Stimulated activated effector memory CD8-positive, alpha-beta T cell treated with anti-CD3 and anti-CD28 coated beads, Interleukin-12 subunit alpha, Interleukin-12 subunit beta, amount 100 ng/mL, for 72 hours (primary cell): ENCODE measurements around the gene DEFB124.
"Not testable (repeated sequence)": the region's sequence is repeated elsewhere in the genome, so short reads cannot be mapped to it uniquely, and the experiment has no call there.

Source experiments
- ATAC-seq: fragments of 150-1000 bp; cut with Tn5 transposase; 2 replicates; pipeline ENCODE4 v1.10.0; 2021
- DNase-seq, 2 donors: peaks; one replicate each; pipeline ENCODE4 v3.0.0; 2021 to 2022; ENCODE audit warnings: low spot score in 2 of 2
- H3K27ac Mint-ChIP-seq: one replicate; pipeline ENCODE4 v1.8.0; 2022; ENCODE audit warnings: mild to moderate bottlenecking, mixed read lengths
- H3K36me3 Mint-ChIP-seq: one replicate; pipeline ENCODE4 v1.8.0; 2022; ENCODE audit warnings: mild to moderate bottlenecking, mixed read lengths
- H3K4me1 Mint-ChIP-seq: one replicate; pipeline ENCODE4 v1.8.0; 2022; ENCODE audit warnings: mixed read lengths
- H3K4me3 Mint-ChIP-seq: one replicate; pipeline ENCODE4 v1.8.0; 2022; ENCODE audit warnings: mild to moderate bottlenecking, mixed read lengths
- H3K9me3 Mint-ChIP-seq: one replicate; pipeline ENCODE4 v1.8.0; 2022; ENCODE audit warnings: mixed read lengths

The DEFB124 gene

GRCh38 chr20:31474758-31475427 lies at the start of gene DEFB124, which contains the start of gene REM1:
Gene DEFB124 (minus strand): TSS chr20:31475127. CDS start chr20:31473013, 2,114 bp downstream.
Gene REM1 (plus strand): TSS chr20:31475288. CDS start chr20:31476446, 1,158 bp downstream.
- ATAC-seq: peak; percentile 14
- H3K9me3 Mint-ChIP-seq: no peaks in the 10 kb centered on the region
- DNase-seq: no peak
- H3K4me1 Mint-ChIP-seq: no peaks in the 10 kb centered on the region
- H3K27ac Mint-ChIP-seq: no peak within 1 kb of the TSS
- H3K4me3 Mint-ChIP-seq: no peak within 1 kb of the TSS
- no peaks in the 10 kb centered on the region for H3K36me3 Mint-ChIP-seq

GRCh38 chr20:31523361-31524283 lies 48.7 kb upstream of the DEFB124 start:
- Mint-ChIP-seq H3K9me3 (no peaks in the 10 kb centered on the region), H3K36me3 (peaks cover 98% of the 10 kb centered on the region), H3K27ac (peak overlapping the region; percentile 32), H3K4me3 (no peak overlapping the region), H3K4me1 (peaks cover 37% of the 10 kb centered on the region)
- DNase-seq (no peak), ATAC-seq (no peak)

- no peak overlapping the region for H3K4me3 Mint-ChIP-seq
- H3K9me3 Mint-ChIP-seq: no peaks in the 10 kb centered on the region
- no peak for ATAC-seq
- peaks cover 90% of the 10 kb centered on the region for H3K36me3 Mint-ChIP-seq
- no peak overlapping the region for H3K27ac Mint-ChIP-seq
- H3K4me1 Mint-ChIP-seq: peaks cover 37% of the 10 kb centered on the region
- DNase-seq: no peak
These were observed 47.8 kb upstream of the DEFB124 start for GRCh38 chr20:31522731-31523130.

- not testable (repeated sequence) for DNase-seq, ATAC-seq, H3K9me3 Mint-ChIP-seq, H3K4me3 Mint-ChIP-seq
- Mint-ChIP-seq H3K27ac (peak overlapping the region; percentile 36), H3K4me1 (peaks cover 37% of the 10 kb centered on the region), H3K36me3 (peaks cover 76% of the 10 kb centered on the region)
These were observed 46.3 kb upstream of the DEFB124 start for GRCh38 chr20:31521267-31521666.

GRCh38 chr20:31517373-31517772 lies 42.4 kb upstream of the DEFB124 start:
- DNase-seq: no peak
- no peak for ATAC-seq

GRCh38 chr20:31516651-31517050 lies 41.7 kb upstream of the DEFB124 start:
- H3K4me1 Mint-ChIP-seq: peaks cover 24% of the 10 kb centered on the region
- no peak overlapping the region for H3K27ac Mint-ChIP-seq
- no peak for ATAC-seq
- no peak overlapping the region for H3K4me3 Mint-ChIP-seq
- peak in 1 of 2 donors; percentile 50 for DNase-seq
- H3K36me3 Mint-ChIP-seq: peaks cover 38% of the 10 kb centered on the region
- no peaks in the 10 kb centered on the region for H3K9me3 Mint-ChIP-seq

More at GRCh38 chr20:31517373-31517772, 42.4 kb upstream of the DEFB124 start:
- H3K4me3 Mint-ChIP-seq: no peak overlapping the region
- peaks cover 45% of the 10 kb centered on the region for H3K36me3 Mint-ChIP-seq
- peaks cover 29% of the 10 kb centered on the region for H3K4me1 Mint-ChIP-seq
- no peak overlapping the region for H3K27ac Mint-ChIP-seq
- H3K9me3 Mint-ChIP-seq: no peaks in the 10 kb centered on the region

- no peak for DNase-seq
- Mint-ChIP-seq H3K27ac (no peak overlapping the region), H3K36me3 (peaks cover 33% of the 10 kb centered on the region), H3K9me3 (no peaks in the 10 kb centered on the region), H3K4me1 (peaks cover 21% of the 10 kb centered on the region), H3K4me3 (no peak overlapping the region)
- ATAC-seq: no peak
These were observed 41.2 kb upstream of the DEFB124 start for GRCh38 chr20:31516166-31516565.

- H3K4me1 Mint-ChIP-seq: peaks cover 17% of the 10 kb centered on the region
- H3K4me3 Mint-ChIP-seq: no peak overlapping the region
- ATAC-seq: no peak
- H3K36me3 Mint-ChIP-seq: peaks cover 28% of the 10 kb centered on the region
- no peak overlapping the region for H3K27ac Mint-ChIP-seq
- no peaks in the 10 kb centered on the region for H3K9me3 Mint-ChIP-seq
- peak in 1 of 2 donors; percentile 56 for DNase-seq
These were observed 40.8 kb upstream of the DEFB124 start for GRCh38 chr20:31515775-31516107.

GRCh38 chr20:31515072-31515774 lies 40.3 kb upstream of the DEFB124 start:
- DNase-seq (peak in 1 of 2 donors; percentile 51), ATAC-seq (no peak)
- Mint-ChIP-seq H3K4me3 (no peak overlapping the region), H3K27ac (no peak overlapping the region), H3K36me3 (peaks cover 23% of the 10 kb centered on the region), H3K4me1 (peaks cover 12% of the 10 kb centered on the region), H3K9me3 (no peaks in the 10 kb centered on the region)

- no peak within 1 kb of the TSS for H3K4me3 Mint-ChIP-seq
- H3K36me3 Mint-ChIP-seq: peaks cover 15% of the 10 kb centered on the region
- no peaks in the 10 kb centered on the region for H3K9me3 Mint-ChIP-seq
- ATAC-seq (peak; percentile 90), DNase-seq (peak; percentile 79 to 94)
- no peak within 1 kb of the TSS for H3K27ac Mint-ChIP-seq
- peaks cover 5% of the 10 kb centered on the region for H3K4me1 Mint-ChIP-seq
These were observed 39.5 kb upstream of the DEFB124 start, which contains the start of gene HM13 for GRCh38 chr20:31514154-31515071. Gene HM13 (plus strand): TSS chr20:31514442. CDS start chr20:31514552, 110 bp downstream.

- peaks cover under 1% of the 10 kb centered on the region for H3K36me3 Mint-ChIP-seq
- H3K27ac Mint-ChIP-seq: no peak overlapping the region
These were observed 33.8 kb upstream of the DEFB124 start for GRCh38 chr20:31508517-31509244.

GRCh38 chr20:31505903-31506302 lies 31.0 kb upstream of the DEFB124 start:
- Mint-ChIP-seq H3K27ac (no peak overlapping the region), H3K36me3 (no peaks in the 10 kb centered on the region), H3K4me1 (peaks cover 6% of the 10 kb centered on the region), H3K9me3 (peaks cover 2% of the 10 kb centered on the region), H3K4me3 (no peak overlapping the region)
- DNase-seq (no peak), ATAC-seq (no peak)

More at GRCh38 chr20:31508517-31509244, 33.8 kb upstream of the DEFB124 start:
- ATAC-seq (no peak), DNase-seq (no peak)
- Mint-ChIP-seq H3K4me3 (no peak overlapping the region), H3K4me1 (peaks cover 3% of the 10 kb centered on the region), H3K9me3 (peaks cover 2% of the 10 kb centered on the region)

- ATAC-seq (peak; percentile 93), DNase-seq (peak; percentile 72 to 85)
- not testable (repeated sequence) for H3K36me3 Mint-ChIP-seq, H3K4me3 Mint-ChIP-seq, H3K4me1 Mint-ChIP-seq, H3K27ac Mint-ChIP-seq, H3K9me3 Mint-ChIP-seq
These were observed 28.2 kb upstream of the DEFB124 start for GRCh38 chr20:31502884-31503673.
